Measurements from ENCODE around the gene UMAD1.

- no peak for TF ChIP-seq POLR2A (IDR thresholded peaks at IDR 0.05; ENCODE audit: low read depth, low read length)
- TF ChIP-seq CTCF (conservative IDR thresholded peaks at IDR 0.05; ENCODE audit: low read depth, low read length) = no peak
- no peak for TF ChIP-seq RCOR1 (IDR thresholded peaks at IDR 0.05; ENCODE audit: insufficient replicate concordance, low read length)
- no peak for TF ChIP-seq RFX5 (IDR thresholded peaks at IDR 0.05; ENCODE audit: low read depth, low read length)
- no peak for TF ChIP-seq MXI1 (IDR thresholded peaks at IDR 0.05; ENCODE audit: borderline replicate concordance, low read depth, low read length)
- TF ChIP-seq NFE2L2 (IDR thresholded peaks at IDR 0.05; ENCODE audit: low read depth, low read length) = no peak
- no peak for TF ChIP-seq RAD21 (IDR thresholded peaks at IDR 0.05; ENCODE audit: low read length)
- no peak for TF ChIP-seq CHD1 (IDR thresholded peaks at IDR 0.05; ENCODE audit: low read depth, low read length)
- TF ChIP-seq MAFK (IDR thresholded peaks at IDR 0.05; ENCODE audit: low read depth, low read length) = no peak
- no peak for TF ChIP-seq BHLHE40 (IDR thresholded peaks at IDR 0.05; ENCODE audit: low read depth, low read length)
Measured at GRCh38 chr7:7848246-7848645, 207.7 kb downstream of the UMAD1 start.
